Left forelimb (tissue), 1 donor: ENCODE measurements around the gene RBBP4.

ENCODE experiments used
- DNase-seq: peaks from one replicate; pipeline ENCODE4 v3.0.0-alpha.2; 2018; ENCODE audit warnings: low spot score

The RBBP4 gene

GRCh38 chr1:32719681-32720275 lies 68.8 kb downstream of the RBBP4 start:
- DNase-seq = no peak

DNA sequence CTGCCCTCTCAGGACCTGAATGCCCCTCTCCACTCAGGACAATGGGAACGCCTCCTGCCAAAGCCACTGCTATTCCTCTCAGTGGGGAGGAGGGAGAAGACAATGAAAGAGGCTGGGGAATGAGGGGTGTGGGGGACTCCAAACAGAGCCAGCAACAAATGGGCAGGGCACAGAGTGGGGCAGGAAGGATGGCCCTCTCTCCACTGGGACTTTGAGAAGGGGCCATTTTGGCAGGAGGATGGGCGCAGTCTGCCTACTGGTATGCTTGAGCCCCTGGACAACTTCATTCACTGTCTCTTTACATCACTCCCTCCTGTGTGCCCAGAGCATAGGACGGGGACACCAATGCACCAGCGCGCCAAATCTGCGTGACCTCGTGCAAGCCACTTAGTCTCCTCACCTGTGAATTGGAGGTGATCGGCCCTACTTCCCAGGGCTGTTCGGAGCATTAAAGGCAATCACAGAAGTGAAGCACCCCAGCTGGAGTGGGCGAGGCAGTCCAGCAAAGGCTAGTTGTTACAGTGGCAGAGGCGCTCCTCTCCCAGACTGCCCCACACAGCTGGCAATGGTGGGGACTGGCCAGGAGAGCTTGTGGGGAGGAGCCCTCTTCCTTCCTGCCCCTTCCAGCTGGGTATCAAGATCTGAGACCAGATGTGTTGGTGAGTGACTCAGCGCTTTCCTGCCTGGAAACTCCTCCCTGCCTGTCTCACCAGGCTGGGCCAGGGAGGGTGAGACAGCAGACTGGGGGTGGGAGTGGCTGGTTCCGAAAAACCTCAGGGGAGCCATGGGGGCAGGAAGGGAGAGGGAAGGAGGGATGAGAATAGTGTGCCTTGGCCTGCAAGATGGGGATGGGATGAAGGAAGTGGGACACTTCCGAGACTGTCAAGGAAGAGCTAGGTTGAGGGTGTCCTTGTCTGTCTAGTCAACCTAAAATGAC lies 73.9 kb downstream of the RBBP4 start:
- DNase-seq = no peak

GRCh38 chr1:32725615-32725982 lies 74.6 kb downstream of the RBBP4 start:
- DNase-seq = no peak

DNA sequence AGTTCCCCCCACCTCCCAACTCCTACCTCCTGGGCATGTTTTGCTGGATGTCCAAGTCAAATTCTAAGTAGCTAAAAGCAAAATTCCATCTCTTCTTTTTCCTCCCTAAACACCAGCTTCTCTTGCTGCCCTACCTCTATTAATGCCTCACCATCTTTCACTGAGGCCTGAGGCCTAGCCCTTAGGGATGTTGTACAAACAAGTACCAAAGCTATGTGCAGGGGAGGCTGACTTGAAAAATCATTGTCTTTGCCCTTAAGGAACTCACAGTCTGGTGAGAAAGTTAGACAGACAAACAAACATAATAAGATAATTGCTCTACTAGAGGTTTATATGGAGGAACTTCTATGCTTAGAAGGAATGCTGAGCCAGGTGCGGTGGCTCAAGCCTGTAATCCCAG lies 76.9 kb downstream of the RBBP4 start:
- no peak for DNase-seq

GRCh38 chr1:32728413-32729077 lies 77.5 kb downstream of the RBBP4 start:
- no peak for DNase-seq

GRCh38 chr1:32729254-32730046 lies 78.4 kb downstream of the RBBP4 start:
- DNase-seq = no peak

- DNase-seq = no peak
These were observed 82.7 kb downstream of the RBBP4 start for GRCh38 chr1:32733582-32734321.
